OCI-M2 (cell line): ENCODE results near the gene HTR2B.
"Not testable (repeated sequence)": the region's sequence is repeated elsewhere in the genome, so short reads cannot be mapped to it uniquely, and the experiment has no call there.

ENCODE experiments used
- DNase-seq: peaks from one replicate; lab custom pipeline; 2025; ENCODE audit not compliant: unreplicated experiment; lab: John Stamatoyannopoulos, UW

Gene HTR2B

DNA sequence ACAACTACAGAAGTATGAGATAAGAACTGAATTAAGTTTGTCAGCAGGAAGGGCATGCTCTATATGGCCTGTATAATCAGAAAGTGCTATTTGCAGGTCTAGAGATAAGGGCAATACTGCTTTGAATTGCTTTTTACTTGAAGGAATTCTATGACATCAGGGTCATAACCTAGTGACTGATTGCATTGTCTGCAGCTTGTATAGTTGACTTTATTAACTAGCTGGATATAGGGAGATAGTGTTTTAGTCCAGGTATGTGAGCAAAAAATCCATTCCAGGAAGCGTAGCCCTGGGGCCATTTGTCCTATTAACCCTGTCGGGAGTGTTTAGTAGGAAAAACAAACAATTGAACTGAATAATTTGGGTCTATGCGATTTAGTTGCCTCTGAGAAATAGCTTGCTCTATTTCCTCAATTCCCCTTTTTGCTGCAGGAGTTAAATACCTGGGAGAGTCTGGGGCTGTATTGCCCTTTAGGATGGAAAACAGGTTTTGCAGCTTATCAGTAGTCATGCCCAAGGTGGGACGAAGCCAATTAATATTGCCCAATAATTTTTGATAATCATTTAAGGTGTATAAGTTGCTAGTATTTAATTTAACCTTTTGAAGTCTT is 30.0 kb downstream of the HTR2B start:
- no peak for DNase-seq

DNA sequence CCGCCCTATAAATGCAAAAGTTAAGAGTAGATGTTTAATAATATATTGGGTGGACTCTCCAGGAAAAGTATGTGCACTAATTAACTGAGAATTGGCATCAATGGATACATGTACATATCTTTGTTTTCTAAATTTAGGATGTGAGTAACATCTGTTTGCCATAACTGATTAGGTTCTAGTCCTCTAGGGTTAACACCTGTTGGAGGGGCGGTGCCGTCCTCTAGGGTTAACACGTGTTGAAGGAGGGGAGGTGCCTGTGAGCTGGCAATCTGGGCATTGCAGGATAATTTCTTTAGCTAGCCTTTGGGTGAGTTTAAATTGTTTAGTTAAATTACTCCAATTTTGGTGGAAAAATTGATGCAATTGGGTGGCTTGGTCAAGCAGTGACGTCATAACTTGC is 30.9 kb downstream of the HTR2B start:
- no peak for DNase-seq

DNA sequence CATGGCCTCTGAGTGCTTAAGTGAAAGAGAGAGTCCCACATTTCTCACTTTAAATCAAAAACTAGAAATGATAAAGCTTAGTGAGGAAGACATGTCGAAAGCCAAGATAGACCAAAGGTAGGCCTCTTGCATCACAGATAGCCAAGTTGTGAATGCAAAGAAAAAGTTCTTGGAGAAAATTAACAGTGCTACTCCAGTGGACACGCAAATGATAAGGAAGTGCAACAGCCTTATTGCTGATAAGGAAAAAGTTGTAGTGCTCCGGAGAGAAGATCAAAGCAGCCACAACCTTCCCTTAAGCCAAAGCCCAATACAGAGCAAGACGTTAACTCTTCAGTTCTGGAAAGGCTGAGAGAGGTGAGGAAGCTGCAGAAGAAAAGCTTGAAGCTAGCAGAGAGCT is 36.1 kb downstream of the HTR2B start:
- DNase-seq: no peak

DNA sequence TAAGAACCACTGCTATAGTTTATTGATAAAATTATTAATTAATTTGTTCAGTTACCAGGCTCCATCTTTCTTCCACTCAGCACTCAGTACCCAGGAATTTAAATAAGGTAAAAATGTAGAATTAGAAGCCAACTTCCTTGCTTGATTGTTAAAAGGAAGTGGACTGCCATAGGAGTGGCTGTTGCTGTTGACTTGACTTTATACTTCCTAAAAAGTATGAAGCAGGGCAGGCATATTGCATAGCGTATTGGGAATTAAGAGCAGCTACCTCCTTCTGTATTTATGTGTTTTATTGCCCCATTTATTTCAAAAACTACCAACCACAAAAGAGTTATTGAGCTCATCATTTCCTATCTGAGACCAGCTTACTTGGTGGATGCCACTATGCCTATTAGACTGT is 40.3 kb downstream of the HTR2B start:
- no peak for DNase-seq

DNA sequence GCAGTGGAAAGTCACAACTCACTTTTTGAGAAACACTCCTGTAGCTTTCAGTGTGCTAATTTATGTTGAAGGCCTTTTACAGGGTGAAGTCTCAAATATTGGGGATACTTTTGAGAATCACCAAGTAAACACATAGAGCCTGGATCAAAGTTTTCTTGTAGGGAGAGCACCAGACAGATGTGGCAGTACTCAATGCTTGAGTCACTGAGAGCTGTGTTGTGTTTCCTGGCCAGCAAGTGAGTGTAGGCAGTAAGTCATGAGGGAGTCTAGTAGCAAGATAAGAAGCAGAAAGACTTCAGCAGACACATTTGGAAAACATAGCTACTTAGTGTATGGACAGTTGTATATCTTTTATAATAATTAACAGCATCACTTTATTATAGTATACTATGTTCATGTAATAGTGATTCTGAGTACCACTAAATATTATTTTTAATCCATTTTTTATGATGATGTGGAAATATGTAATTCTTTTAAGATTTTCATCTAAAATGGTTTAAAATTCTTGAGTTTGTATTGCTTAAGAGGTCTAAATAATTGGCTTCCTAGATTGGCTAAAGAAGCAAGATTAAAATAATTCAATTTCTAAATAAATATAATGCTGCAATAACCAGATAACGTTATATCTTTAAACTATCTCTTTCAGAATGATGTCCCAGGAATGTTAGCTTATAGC is 55.3 kb downstream of the HTR2B start:
- DNase-seq: no peak

DNA sequence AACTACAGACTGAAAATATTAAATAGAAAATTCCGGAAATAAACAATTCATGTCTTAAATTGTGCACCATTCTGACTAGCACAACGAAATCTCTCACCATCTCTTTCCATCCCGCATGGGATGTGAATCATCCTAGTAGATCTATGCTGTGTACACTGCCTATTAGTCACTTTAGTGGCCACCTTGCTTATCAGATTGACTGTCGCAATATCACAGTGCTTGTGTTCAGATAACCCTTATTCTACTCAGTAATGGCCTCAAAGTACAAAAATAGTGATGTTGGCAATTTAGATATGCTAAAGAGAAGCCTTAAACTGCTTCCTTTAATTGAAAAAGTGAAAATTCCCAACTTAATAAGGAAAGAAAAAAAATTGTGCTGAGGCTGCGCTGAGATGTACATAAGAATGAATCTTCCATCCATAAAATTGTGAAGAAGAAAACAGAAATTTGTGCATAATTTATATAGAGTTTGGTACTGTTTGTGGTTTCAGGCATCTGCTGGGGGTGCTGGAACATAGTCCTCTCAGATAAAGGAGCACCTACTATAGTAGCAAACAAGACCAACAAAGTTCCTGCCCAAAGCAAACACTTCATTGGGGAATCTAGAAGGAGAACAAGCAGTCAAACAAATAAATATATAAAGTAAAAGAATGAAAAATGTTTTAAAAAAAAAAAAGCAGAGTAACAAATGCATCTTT is 56.2 kb downstream of the HTR2B start:
- DNase-seq: no peak

DNA sequence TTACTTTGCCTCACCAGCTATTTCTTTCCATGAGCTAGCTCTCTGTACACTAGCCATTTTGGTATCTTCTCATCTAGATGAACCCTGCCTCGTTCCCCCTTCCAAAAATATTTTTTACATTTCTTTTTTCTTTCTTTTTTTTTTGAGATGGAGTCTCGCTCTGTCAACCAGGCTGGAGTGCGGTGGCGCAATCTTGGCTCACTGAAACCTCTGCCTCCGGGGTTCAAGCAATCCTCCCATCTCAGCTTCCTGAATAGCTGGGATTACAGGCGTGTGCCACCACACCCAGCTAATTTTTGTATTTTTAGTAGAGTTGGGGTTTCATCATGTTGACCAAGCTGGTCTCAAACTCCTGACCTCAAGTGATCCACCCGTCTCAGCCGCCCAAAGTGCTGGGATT is 57.3 kb downstream of the HTR2B start:
- not testable (repeated sequence) for DNase-seq

DNA sequence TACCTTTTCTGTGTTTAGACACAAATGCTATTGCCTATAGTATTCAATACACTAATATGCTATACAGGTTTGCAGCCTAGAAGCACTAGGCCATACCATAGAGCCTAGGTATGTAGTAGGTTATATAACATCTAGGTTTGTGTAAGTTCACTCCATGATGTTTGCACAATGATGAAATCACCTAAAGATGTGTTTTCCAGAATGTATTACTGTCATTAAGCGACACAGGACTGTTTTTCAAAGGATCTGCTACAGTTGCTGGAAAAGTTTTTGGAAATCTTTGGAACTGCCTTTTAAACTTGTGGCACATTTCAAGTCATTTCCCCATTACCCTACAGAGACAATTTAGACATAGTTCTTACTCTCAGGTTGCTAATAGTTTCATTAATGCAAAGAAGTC is 58.9 kb downstream of the HTR2B start:
- no peak for DNase-seq

DNA sequence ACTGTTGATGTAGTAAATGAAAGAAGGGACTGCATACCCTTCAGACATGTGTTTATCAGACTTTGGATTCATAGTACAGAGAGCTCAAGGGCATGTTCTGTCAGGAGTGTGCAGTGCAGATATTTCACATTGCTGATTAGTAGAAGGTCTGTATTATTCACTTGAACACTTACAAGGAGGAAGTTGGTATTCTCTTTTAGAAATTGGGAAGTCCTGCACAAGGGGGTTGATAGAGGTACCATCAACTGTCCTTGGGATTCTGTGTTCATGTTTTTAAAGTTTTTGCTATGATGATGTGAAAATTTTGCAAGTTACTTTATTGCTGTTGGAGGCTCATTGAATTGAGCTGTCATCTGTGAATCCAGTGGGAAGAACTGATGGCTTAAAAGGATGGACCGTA is 61.5 kb downstream of the HTR2B start:
- no peak for DNase-seq

DNA sequence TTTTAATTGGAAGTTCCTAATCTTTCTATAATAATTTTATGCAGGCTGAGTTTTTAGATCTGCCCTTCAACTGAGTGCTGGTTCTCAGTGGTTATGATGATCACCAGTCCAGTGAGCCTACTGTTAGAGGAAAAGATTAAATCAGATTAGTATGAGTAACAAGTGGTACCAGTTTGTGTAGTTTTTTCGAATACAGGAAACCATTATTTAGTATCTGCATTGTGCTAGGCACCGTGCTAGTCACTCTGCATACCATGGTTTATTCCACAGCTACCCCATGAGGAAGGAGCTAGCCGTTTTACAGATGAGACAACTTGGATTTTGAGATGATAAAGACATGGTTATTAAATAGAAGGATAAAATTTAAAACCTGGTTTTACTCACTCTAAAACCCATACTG is 62.1 kb downstream of the HTR2B start:
- DNase-seq: no peak

DNA sequence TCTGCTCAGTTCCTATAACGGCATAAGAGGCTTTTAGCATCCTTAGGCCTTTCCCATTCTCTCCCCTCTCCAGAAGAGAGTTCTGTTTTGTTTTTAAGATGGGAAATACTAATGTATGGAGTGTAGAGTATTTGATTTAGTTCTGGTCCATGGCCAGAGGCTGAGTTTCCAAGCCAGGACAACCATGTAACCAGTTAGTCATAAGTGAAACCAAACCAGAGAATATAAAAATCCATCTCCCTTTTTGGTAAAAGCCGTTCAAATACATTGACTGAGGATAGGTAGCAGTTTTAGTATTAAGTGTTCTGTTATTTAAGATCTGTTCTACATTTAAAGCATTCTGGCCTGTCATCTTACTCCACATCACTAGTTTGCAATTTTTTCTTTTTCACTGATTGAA is 65.1 kb downstream of the HTR2B start:
- DNase-seq: no peak

DNA sequence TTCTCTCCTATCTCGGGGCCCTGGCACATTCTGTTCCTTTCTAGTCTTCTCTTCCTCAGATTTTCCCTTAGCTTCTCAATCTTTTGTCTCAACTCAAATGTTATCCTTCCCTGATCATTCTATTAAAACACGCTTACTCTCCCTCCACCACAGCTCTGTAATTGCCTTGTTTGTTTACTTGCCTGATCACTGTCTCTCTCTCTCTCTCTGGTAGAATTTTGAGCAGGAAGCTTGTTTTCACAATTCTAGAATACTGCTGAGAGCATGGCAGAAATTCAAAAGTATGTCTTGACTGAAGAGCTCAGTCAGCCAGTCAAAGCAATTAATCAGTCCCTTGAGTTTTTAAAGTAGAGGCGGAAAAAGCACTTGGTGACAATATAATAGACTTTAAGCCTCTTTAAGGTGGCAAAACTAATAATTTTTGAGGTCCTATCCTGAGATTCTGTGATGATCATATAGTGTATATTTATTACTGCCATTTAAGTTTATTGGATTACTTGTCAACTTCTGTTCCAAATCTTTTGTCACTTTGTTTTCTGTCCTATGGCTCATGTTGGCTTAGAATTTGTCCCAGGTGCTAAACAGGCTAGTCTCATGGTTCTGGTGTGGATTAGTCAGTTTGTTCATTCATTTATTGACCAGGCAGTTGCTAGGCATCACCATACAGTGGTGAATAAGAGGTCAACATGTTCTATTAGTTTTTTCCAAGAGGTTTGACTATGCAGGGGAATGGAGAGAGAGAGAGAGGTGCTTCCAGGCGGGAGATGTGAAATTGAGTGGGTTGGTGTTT is 65.9 kb downstream of the HTR2B start:
- no peak for DNase-seq
